HEK293 (cell line): ENCODE data around the gene CENPT.
A peak's percentile ranks its signal among the peaks of the same experiment; 100 is the strongest.

ENCODE experiments used
- BCL11B ChIP-seq: fragments of 450-650 bp; formaldehyde crosslinking; IDR thresholded peaks from 2 replicates; pipeline ENCODE4 v1.5.1; 2016; ENCODE audit warnings: low read depth, missing biosample characterization, missing genetic modification characterization
- GFI1B ChIP-seq: fragments of 450-650 bp; formaldehyde crosslinking; IDR thresholded peaks from 2 replicates; pipeline ENCODE4 v1.5.1; 2016; ENCODE audit warnings: missing biosample characterization, missing genetic modification characterization
- HOXC10 ChIP-seq: sonication (generic); formaldehyde crosslinking; IDR thresholded peaks from 2 replicates; pipeline ENCODE4 v1.8.1; 2023; ENCODE audit warnings: mild to moderate bottlenecking, missing genetic modification reagents
- OVOL3 ChIP-seq: fragments of 450-650 bp; formaldehyde crosslinking; IDR thresholded peaks from 2 replicates; pipeline ENCODE4 v1.5.1; 2016; ENCODE audit warnings: missing biosample characterization, missing genetic modification characterization
- PRDM1 ChIP-seq: fragments of 450-650 bp; formaldehyde crosslinking; IDR thresholded peaks from 2 replicates; pipeline ENCODE4; 2016; ENCODE audit warnings: missing biosample characterization, missing genetic modification characterization
- REST ChIP-seq: fragments of 450-650 bp; formaldehyde crosslinking; IDR thresholded peaks from 2 replicates; pipeline ENCODE4 v1.5.1; 2016; ENCODE audit warnings: missing biosample characterization, missing genetic modification characterization
- ZBTB6 ChIP-seq: fragments of 450-650 bp; formaldehyde crosslinking; IDR thresholded peaks from 2 replicates; pipeline ENCODE4 v1.5.1; 2017; ENCODE audit warnings: missing biosample characterization, missing genetic modification characterization
- ZBTB8A ChIP-seq: fragments of 450-650 bp; formaldehyde crosslinking; IDR thresholded peaks from 2 replicates; pipeline ENCODE4 v1.5.1; 2016; ENCODE audit warnings: missing biosample characterization, missing genetic modification characterization
- ZNF133 ChIP-seq: fragments of 450-650 bp; formaldehyde crosslinking; IDR thresholded peaks from 2 replicates; pipeline ENCODE4 v1.5.1; 2016; ENCODE audit warnings: missing biosample characterization, missing genetic modification characterization
- ZNF148 ChIP-seq: fragments of 450-650 bp; formaldehyde crosslinking; IDR thresholded peaks from 2 replicates; pipeline ENCODE4 v1.5.0; 2017; ENCODE audit warnings: missing biosample characterization, missing genetic modification characterization, borderline replicate concordance
- ZNF169 ChIP-seq: fragments of 450-650 bp; formaldehyde crosslinking; IDR thresholded peaks from 2 replicates; pipeline ENCODE4 v1.5.1; 2016; ENCODE audit warnings: missing biosample characterization, missing genetic modification characterization
- ZNF2 ChIP-seq: fragments of 450-650 bp; formaldehyde crosslinking; IDR thresholded peaks from 2 replicates; pipeline ENCODE4 v1.5.1; 2016; ENCODE audit warnings: missing biosample characterization, missing genetic modification characterization
- ZNF223 ChIP-seq: fragments of 450-650 bp; formaldehyde crosslinking; IDR thresholded peaks from 2 replicates; pipeline ENCODE4 v1.5.1; 2016; ENCODE audit warnings: missing biosample characterization, missing genetic modification characterization
- ZNF449 ChIP-seq: fragments of 450-650 bp; formaldehyde crosslinking; IDR thresholded peaks from 2 replicates; pipeline ENCODE4 v1.5.1; 2017; ENCODE audit warnings: missing biosample characterization, mild to moderate bottlenecking, missing genetic modification characterization, moderate library complexity
- ZNF707 ChIP-seq: fragments of 450-650 bp; formaldehyde crosslinking; IDR thresholded peaks from 2 replicates; pipeline ENCODE4 v1.5.1; 2016; ENCODE audit warnings: missing biosample characterization, missing genetic modification characterization
- TF ChIP-seq, protein P1 (sequence below): fragments of 450-650 bp; formaldehyde crosslinking; IDR thresholded peaks from 2 replicates; pipeline ENCODE4 v1.5.1; 2016; ENCODE audit warnings: missing biosample characterization, missing genetic modification characterization

CENPT gene

GRCh38 chr16:67807148-67807682 is 40.3 kb downstream of the CENPT start (continued):
- TF ChIP-seq, protein P1, sequence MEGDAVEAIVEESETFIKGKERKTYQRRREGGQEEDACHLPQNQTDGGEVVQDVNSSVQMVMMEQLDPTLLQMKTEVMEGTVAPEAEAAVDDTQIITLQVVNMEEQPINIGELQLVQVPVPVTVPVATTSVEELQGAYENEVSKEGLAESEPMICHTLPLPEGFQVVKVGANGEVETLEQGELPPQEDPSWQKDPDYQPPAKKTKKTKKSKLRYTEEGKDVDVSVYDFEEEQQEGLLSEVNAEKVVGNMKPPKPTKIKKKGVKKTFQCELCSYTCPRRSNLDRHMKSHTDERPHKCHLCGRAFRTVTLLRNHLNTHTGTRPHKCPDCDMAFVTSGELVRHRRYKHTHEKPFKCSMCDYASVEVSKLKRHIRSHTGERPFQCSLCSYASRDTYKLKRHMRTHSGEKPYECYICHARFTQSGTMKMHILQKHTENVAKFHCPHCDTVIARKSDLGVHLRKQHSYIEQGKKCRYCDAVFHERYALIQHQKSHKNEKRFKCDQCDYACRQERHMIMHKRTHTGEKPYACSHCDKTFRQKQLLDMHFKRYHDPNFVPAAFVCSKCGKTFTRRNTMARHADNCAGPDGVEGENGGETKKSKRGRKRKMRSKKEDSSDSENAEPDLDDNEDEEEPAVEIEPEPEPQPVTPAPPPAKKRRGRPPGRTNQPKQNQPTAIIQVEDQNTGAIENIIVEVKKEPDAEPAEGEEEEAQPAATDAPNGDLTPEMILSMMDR (tag by site-specific recombination): peak; percentile 64; the same call in 1 of the 2 replicates
- TF ChIP-seq ZNF169 (tag by site-specific recombination) (no peak), PRDM1 (no peak), OVOL3 (tag by site-specific recombination) (no peak), BCL11B (no peak), HOXC10 (CRISPR knock-in tag) (no peak), REST (peak; percentile 34; the same call in 1 of the 2 replicates), ZBTB8A (tag by site-specific recombination) (peak; percentile 35; the same call in 1 of the 2 replicates), ZNF223 (tag by site-specific recombination) (no peak), GFI1B (tag by site-specific recombination) (no peak), ZNF707 (tag by site-specific recombination) (no peak), ZBTB6 (0 out of 2 replicates have a peak, but pooled peaks have one; percentile 4), ZNF449 (tag by site-specific recombination) (peak; percentile 7; the same call in 1 of the 2 replicates), ZNF2 (tag by site-specific recombination) (0 out of 2 replicates have a peak, but pooled peaks have one; percentile 50), ZNF148 (tag by site-specific recombination) (no peak), ZNF133 (tag by site-specific recombination) (no peak)
- TF ChIP-seq, all 188 proteins: peak for 7
